ENCODE results near the gene LAMB3. TPM values are rescaled to one million over a fixed set of nuclear protein-coding genes. Genes with fewer than 3 reads are reported as not detected.

Gene LAMB3
- total RNA-seq, 1 donor from 2014 or later: 17.0 TPM

DNA sequence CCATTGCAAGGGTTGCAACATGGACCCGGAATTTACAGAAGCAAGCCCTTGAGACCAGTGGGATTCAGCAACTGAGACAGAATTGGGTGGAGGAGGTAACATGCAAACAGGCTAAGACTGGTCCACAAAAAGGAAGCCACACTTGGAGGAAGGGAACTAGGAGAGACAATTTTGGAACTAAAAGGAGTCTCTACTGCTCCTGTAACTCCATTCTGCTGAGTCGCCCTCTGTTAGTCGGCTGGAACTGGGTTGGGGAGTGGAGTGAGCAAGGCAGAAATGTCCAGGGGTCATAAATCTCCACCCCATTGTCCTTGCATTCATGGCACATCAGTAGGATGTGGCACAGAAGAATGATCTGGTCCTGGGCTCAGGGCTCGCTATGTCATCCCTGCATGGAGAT lies 5.1 kb downstream of the LAMB3 start:
- Mint-ChIP-seq H3K4me1 (ENCODE audit: unreplicated experiment) (peaks cover 38% of the 10 kb centered on the region), H3K4me3 (no peak overlapping the region), H3K27me3 (peaks cover 15% of the 10 kb centered on the region), H3K36me3 (no peaks in the 10 kb centered on the region), H3K27ac (no peak overlapping the region), H3K9me3 (peaks cover 4% of the 10 kb centered on the region)
- no peak for TF ChIP-seq CTCF (conservative IDR thresholded peaks at IDR 0.05)
- DNase-seq (ENCODE audit: extremely low spot score, unreplicated experiment): no peak

DNA sequence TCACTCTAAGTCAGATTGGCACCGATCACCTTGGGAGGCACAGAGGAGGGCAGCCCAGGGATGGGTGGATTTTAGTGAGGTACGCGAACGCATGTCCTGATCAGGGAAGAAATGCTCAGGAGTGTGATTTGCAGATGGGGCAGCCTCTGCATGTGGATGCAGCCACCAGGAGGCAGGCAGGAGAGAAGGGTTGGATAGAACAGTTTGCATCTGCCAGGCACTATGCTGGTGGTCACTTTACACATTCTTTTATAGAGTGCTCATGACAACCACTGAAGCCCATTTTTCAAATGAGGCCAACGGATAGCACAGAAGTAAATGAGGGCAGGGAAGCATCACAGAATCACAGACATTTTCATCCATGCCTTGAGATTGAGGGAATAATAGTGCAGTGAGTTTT lies 5.7 kb downstream of the LAMB3 start:
- no peak for DNase-seq (ENCODE audit: extremely low spot score, unreplicated experiment)
- Mint-ChIP-seq H3K27ac (peak overlapping the region; percentile 39), H3K9me3 (peaks cover 4% of the 10 kb centered on the region), H3K4me3 (no peak overlapping the region), H3K36me3 (no peaks in the 10 kb centered on the region), H3K4me1 (ENCODE audit: unreplicated experiment) (peaks cover 38% of the 10 kb centered on the region), H3K27me3 (peaks cover 15% of the 10 kb centered on the region)
- peak; percentile 24 for TF ChIP-seq CTCF (conservative IDR thresholded peaks at IDR 0.05)

GRCh38 chr1:209645574-209646452 lies 6.4 kb downstream of the LAMB3 start:
- Mint-ChIP-seq H3K4me1 (ENCODE audit: unreplicated experiment) (peaks cover 34% of the 10 kb centered on the region), H3K36me3 (no peaks in the 10 kb centered on the region), H3K27me3 (peaks cover 15% of the 10 kb centered on the region)

GRCh38 chr1:209643285-209644020 lies 8.8 kb downstream of the LAMB3 start:
- Mint-ChIP-seq H3K36me3 (no peaks in the 10 kb centered on the region), H3K27ac (peak overlapping the region; percentile 28), H3K9me3 (no peaks in the 10 kb centered on the region), H3K4me3 (peak overlapping the region; percentile 1), H3K27me3 (peaks cover 12% of the 10 kb centered on the region), H3K4me1 (ENCODE audit: unreplicated experiment) (peaks cover 27% of the 10 kb centered on the region)
- TF ChIP-seq CTCF (conservative IDR thresholded peaks at IDR 0.05): no peak
- DNase-seq (ENCODE audit: extremely low spot score, unreplicated experiment): no peak

More at GRCh38 chr1:209645574-209646452, 6.4 kb downstream of the LAMB3 start:
- Mint-ChIP-seq H3K27ac (no peak overlapping the region), H3K4me3 (no peak overlapping the region), H3K9me3 (no peaks in the 10 kb centered on the region)
- no peak for TF ChIP-seq CTCF (conservative IDR thresholded peaks at IDR 0.05)
- no peak for DNase-seq (ENCODE audit: extremely low spot score, unreplicated experiment)

DNA sequence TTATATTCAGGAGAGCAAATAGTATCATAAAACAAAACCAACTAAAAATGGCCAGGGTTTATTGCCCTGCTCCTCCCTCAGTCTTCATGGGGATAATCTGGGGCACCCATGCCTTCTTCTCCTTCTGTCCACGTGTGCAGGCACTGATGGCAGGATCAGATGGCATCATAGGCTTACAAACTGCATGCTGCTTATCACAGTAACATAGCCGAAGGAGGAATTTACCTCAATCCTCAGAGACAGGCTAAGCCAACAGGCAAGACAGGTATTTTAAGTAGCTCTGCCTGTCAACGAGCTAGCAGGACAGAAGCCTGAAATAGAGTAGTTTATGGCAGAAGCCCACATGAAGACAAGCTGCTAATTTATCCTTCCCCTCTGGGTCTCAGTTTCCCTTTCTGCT lies 9.4 kb downstream of the LAMB3 start:
- Mint-ChIP-seq H3K27ac (peak overlapping the region; percentile 28), H3K4me3 (peak overlapping the region; percentile 1), H3K4me1 (ENCODE audit: unreplicated experiment) (peaks cover 21% of the 10 kb centered on the region), H3K27me3 (peaks cover 8% of the 10 kb centered on the region), H3K9me3 (no peaks in the 10 kb centered on the region), H3K36me3 (peaks cover 5% of the 10 kb centered on the region)
- TF ChIP-seq CTCF (conservative IDR thresholded peaks at IDR 0.05): no peak
- DNase-seq (ENCODE audit: extremely low spot score, unreplicated experiment): no peak

All from type B pancreatic cell (in vitro differentiated cells).